ENCODE results near the gene TSKU. TPM values are rescaled to one million over a fixed set of nuclear protein-coding genes. Genes with fewer than 3 reads are reported as not detected.
"Not testable (repeated sequence)": the region's sequence is repeated elsewhere in the genome, so short reads cannot be mapped to it uniquely, and the experiment has no call there.

Gene TSKU
- total RNA-seq, 1 donor from 2014 or later, result 29.5 TPM

DNA sequence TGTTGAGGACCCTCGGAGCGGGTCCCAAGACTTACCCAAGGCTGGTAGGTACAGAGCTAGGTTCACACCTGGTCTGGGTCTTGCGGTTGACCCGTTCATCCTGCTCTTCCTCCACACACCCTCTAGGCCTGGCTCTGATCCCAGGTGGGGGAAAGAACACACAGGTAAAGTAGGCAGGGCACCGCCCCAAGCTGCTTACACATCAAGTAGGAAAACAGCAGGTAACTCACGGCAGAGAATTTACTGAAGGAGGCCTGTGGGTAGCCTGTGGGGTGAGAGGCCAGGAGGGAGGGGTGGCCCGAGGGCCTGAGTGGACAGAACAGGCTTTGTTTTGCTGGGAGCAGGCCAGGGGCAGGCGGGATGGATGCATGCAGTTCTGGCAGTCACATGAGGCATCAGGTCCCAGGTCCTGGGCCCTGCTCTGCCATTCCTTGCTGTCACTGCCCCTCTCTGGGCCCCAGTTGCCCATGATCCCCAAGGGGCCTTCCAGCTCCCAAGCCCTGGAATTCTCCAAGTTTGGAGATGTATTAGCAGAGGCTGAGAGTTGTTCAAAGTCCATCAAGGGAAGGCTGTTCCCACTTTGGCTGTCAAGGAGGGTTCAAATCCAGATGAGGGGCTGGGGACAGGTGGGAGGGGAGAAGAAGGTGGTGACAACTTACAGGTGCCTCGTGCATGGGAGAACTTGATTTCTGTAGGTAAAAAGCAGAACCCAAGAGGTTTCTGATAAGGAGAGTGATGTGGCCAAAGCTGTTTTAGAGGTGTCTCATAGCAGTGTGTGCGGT, 5.7 kb downstream of the TSKU start:
- peak; percentile 57 for DNase-seq (ENCODE audit: low read depth)

DNA sequence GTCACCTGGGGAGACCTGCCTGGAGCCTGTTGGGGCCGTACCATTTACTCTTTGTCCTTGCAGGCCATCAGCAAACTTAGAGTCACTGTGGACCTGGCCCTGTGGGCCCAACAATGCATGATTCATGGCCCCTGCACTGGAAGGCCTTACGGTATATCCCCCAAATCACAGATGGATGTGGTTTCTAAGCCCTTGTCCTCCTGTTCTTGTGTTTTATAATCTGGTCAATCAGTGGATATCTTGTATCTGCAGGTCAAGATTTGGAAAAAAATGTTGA, 6.2 kb downstream of the TSKU start:
- DNase-seq (ENCODE audit: low read depth), result no peak

DNA sequence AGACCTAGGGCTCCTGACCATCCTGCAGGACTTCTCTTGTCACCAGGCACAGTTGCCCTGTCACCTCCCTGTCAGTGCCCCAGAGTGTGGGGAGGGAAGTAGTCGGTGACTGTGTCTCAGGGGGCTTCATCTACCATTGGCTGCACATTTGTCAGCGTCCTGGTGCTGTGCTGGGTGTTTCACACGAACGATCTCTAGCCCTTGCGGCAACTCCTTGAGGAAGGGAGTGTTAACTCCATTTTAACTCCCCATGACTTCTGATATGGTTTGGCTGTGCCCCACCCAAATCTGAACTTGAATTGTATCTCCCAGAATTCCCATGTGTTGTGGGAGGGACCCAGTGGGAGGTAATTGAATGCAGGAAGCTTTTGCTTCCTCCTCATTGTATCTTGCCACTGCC, 7.1 kb downstream of the TSKU start:
- DNase-seq (ENCODE audit: low read depth), result no peak

DNA sequence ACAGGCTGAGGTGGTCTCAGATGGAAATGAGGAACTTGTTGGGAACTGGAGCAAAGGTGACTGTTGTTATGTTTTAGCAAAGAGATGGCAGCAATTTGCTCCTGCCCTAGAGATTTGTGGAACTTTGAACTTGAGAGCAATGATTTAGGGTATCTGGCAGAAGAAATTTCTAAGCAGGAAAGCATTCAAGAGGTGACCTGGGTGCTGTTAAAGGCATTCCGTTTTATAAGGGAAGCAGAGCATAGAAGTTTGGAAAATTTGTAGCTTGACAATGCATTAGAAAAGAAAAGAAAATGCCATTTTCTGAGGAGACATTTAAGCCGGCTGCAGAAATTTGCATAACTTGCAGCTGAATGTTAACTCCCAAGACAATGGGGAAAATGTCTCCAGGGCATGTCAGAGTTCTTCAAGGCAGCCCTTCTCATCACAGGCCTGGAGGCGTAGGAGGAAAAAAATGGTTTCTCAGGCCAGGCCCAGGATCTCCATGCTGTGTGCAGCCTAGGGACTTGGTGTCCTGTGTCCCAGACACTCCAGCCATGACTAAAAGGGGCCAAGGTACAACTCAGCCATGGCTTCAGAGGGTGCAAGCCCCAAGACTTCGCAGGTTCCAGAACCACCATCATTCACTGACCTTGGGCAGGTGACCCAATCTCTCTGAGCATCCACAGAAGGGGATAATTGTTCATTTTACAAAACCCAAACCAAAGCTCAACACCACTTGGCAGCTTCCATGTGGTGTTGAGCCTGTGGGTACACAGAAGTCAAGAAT, 8.0 kb downstream of the TSKU start:
- DNase-seq (ENCODE audit: low read depth), result not testable (repeated sequence)

DNA sequence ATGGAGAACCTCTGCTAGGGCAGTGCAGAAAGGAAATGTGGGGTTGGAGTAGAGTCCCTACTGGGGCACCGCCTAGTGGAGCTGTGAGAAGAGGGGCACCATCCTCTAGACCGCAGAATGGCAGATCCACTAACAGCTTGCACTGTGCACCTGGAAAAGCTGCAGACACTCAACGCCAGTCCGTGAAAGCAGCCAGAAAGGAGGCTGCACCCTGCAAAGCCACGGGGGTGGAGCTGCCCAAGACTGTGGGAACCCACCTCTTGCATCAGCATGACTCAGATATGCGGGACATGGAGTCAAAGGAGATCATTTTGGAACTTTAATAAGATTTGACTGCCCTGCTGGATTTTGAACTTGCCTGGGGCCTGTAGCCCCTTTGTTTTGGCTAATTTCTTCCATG, 8.7 kb downstream of the TSKU start:
- peak; percentile 52 for DNase-seq (ENCODE audit: low read depth)

DNA sequence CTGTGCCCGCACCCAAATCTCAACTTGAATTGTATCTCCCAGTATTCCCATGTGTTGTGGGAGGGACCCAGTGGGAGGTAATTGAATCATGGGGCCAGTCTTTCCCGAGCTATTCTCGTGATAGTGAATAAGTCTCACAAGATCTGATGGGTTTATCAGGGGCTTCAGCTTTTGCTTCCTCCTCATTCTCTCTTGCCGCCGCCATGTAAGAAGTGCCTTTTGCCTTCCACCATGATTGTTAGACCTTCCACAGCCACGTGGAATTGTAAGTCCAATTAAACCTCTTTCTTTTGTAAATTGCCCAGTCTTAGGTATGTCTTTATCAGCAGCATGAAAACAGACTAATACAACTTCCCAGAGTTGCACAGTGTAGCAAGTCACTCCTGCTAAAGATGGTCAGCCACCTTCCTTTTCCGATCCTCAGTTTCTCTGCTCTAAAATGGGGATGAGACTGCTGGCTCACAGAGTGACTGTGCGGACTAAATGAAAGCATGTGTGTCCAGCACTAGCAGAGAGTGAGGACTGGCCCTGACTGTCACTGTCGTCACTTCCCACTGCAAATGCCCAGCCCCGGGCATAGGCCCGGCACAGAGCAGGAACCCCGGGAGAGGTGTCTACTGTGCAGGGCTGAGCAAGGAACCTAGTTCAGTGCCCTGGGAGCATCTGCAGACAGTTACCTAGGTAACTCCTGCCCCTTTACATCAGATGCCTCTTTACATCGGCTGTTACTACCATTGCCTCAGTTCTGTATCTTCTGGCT, 9.5 kb downstream of the TSKU start:
- no peak for DNase-seq (ENCODE audit: low read depth)

DNA sequence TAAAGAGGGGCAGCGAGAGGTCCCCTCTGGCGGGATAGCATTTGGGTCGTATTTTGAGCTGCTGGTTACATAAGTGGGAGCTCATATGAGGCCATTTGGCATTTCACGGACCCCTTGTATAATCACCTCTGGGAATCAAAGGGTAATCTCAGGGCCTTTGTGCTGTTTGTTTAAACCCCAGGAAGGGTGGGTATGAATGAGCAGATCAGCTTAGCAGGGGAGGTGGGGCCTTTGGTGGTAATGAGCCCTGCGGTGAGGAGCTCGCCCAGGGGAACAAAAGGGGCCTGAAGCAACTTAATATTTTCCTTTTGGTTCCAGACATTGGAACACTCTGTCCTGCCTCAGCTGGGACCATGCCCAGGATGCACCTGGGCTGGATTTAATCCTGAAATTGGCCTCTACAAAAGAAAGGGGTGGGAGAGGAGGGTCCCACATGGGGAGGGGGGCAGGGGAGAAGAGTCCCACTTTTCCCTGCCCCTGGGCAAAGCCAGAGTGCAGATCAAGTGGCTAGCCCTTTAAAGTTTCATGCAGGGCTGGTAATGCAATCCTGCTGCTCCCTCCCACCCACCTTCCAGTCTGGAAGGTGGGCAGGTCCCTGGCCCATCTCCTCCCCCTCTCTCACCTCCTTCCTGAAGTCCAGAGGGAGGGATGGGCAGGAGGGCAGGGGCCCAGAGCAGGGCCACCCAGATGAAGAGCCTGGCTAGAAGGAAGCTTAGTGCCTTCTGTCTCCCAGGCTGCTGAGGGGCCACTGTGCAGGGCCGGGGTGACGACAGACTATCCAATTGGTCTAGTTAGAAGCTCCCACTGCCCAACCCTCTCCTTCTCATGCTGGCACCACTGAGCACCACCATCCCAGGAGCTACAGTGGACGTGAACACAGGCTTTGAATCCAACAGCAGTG, 10.5 kb downstream of the TSKU start:
- no peak for DNase-seq (ENCODE audit: low read depth)

DNA sequence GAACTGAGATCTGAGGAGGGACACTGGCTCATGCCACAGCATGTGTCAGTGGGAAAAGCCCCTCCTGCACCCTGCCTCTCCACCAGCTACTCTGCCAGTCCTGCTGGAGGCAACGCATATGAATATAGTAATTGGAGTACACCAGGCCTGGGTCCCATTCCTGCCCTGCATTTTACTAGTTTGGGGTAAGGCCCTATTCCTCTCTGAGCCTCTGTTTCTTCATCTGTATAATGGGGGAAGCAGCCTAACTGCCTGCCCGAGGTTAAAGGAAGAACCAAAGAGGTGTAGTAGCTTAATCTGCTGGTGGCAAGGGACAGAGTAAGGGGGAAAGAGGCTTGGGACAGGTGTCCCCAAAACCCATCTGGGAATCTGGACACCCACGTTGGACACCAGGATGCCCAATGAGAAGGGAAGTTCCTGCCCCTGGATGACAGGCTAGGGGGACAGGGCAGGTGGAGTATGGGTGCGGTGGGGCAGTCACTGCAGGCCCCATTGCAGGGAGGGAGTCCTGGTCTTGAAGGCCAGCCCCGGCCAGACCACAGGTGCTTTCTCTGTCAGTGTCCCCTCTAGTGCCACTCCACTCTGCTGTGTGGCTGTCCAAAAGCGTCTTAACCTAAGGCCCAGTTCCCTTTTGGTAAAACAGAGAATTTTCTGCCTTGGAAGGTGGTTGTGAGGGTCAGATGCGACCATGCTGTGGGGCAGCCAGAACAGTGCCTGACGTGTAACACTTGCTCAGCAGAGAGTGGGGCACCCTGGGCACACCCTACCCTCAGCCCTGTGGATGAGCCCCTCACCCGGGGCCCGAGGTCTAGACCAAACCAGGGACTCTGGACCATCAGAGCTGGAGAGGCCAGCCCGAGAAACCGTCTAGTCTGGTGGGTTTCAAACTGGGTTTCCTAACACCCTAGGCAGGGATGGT, 11.5 kb downstream of the TSKU start:
- DNase-seq (ENCODE audit: low read depth), result no peak

DNA sequence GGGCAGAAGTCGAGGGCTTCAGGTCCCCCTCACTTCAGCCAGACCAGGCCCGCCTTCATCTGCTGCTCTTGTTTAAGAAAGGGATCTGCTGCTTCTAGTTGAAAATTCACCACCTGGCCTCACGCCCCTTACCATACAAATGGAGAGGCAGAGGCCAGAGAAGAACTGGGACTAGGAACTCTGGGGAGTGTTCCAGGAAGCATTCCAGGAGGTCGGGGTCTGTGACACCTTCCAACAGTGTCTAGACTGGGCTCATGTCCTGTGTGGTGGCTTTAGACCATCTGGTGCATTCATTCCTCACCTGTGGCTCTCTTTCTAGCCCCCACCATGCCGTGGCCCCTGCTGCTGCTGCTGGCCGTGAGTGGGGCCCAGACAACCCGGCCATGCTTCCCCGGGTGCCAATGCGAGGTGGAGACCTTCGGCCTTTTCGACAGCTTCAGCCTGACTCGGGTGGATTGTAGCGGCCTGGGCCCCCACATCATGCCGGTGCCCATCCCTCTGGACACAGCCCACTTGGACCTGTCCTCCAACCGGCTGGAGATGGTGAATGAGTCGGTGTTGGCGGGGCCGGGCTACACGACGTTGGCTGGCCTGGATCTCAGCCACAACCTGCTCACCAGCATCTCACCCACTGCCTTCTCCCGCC, 12.3 kb downstream of the TSKU start:
- no peak for DNase-seq (ENCODE audit: low read depth)

DNA sequence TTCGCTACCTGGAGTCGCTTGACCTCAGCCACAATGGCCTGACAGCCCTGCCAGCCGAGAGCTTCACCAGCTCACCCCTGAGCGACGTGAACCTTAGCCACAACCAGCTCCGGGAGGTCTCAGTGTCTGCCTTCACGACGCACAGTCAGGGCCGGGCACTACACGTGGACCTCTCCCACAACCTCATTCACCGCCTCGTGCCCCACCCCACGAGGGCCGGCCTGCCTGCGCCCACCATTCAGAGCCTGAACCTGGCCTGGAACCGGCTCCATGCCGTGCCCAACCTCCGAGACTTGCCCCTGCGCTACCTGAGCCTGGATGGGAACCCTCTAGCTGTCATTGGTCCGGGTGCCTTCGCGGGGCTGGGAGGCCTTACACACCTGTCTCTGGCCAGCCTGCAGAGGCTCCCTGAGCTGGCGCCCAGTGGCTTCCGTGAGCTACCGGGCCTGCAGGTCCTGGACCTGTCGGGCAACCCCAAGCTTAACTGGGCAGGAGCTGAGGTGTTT, 12.8 kb downstream of the TSKU start:
- DNase-seq (ENCODE audit: low read depth), result no peak

DNA sequence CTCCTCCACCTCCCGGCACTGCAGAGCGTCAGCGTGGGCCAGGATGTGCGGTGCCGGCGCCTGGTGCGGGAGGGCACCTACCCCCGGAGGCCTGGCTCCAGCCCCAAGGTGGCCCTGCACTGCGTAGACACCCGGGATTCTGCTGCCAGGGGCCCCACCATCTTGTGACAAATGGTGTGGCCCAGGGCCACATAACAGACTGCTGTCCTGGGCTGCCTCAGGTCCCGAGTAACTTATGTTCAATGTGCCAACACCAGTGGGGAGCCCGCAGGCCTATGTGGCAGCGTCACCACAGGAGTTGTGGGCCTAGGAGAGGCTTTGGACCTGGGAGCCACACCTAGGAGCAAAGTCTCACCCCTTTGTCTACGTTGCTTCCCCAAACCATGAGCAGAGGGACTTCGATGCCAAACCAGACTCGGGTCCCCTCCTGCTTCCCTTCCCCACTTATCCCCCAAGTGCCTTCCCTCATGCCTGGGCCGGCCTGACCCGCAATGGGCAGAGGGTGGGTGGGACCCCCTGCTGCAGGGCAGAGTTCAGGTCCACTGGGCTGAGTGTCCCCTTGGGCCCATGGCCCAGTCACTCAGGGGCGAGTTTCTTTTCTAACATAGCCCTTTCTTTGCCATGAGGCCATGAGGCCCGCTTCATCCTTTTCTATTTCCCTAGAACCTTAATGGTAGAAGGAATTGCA, 13.5 kb downstream of the TSKU start:
- DNase-seq (ENCODE audit: low read depth), result no peak

DNA sequence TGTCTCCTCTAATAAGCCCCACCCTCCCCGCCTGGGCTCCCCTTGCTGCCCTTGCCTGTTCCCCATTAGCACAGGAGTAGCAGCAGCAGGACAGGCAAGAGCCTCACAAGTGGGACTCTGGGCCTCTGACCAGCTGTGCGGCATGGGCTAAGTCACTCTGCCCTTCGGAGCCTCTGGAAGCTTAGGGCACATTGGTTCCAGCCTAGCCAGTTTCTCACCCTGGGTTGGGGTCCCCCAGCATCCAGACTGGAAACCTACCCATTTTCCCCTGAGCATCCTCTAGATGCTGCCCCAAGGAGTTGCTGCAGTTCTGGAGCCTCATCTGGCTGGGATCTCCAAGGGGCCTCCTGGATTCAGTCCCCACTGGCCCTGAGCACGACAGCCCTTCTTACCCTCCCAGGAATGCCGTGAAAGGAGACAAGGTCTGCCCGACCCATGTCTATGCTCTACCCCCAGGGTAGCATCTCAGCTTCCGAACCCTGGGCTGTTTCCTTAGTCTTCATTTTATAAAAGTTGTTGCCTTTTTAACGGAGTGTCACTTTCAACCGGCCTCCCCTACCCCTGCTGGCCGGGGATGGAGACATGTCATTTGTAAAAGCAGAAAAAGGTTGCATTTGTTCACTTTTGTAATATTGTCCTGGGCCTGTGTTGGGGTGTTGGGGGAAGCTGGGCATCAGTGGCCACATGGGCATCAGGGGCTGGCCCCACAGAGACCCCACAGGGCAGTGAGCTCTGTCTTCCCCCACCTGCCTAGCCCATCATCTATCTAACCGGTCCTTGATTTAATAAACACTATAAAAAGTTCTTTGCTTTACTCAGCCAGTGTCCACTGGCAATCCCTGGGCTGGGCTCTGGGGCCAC, 14.4 kb downstream of the TSKU start:
- DNase-seq (ENCODE audit: low read depth), result no peak

DNA sequence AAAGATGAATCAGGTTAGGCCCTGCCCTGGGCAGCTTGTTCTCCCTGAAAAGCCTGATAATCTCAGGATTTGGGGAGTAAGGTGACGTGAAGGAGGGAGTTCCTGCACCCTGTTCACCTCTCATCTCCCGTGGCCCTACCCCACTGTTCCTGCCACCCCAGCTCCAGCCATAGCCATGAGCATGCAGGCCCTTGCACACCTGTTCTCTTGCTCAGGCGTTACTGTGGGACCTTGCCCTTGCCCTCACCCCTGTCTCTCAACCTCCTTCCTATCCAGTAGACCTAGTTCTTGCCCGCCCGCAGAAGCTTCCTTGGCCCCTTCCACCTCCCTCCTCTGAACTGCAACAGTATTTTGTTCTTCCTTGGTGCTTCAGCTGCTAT, 15.0 kb downstream of the TSKU start:
- no peak for DNase-seq (ENCODE audit: low read depth)

DNA sequence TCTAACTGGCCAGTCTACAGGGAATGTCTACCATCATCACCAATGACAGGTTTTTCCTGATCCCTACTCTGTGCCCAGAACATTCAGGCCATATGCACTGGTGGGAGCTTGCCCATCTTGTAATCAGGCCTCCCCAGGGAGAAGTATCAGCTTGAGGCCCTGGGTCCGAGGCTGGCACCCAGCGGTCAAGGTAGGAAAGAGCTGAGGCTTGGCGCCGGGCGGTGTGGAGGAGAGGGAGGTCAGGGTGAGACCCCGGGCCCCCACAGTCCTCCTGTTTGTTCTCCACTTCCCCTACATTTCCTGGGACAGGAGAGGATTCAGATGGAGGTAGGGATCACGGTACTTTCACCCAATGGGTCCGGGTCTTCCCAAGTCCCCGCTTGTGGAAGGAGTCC, 15.5 kb downstream of the TSKU start:
- no peak for DNase-seq (ENCODE audit: low read depth)

DNA sequence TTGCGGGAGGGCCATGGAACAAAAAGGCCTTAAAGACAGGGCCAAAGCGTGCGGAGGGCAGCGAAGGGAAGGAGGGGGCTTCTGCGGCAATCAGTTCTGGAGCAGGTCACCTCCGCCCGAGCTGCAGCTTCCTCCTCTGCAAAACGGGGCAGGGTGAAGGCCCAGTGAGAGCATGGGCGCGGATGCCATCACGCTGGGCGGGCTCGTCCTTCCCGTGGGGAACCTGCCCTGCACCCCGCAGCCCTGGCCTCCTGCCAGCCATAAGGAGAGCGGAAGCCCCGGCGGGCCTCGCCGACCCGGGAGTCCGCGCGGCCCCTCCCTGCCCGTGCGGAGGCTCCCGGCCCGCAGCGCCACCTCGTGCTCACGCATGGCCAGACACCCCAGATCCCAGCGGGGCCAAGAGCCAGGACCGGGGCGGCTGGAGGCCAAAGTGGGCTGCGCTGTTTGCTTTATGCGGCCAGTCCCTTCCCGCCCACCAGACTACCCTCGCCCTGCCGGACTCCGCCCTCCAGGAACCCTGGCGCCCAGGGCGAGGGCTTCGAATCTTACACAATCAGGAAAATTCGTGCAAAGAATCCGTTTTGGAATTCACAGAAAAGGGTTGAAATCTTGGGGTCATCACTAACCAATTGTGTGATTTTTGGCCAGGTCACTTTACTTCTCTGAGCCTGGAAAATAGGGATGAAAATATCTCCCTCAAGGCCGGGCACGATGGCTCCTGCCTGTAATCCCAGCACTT, 16.1 kb downstream of the TSKU start:
- no peak for DNase-seq (ENCODE audit: low read depth)

DNA sequence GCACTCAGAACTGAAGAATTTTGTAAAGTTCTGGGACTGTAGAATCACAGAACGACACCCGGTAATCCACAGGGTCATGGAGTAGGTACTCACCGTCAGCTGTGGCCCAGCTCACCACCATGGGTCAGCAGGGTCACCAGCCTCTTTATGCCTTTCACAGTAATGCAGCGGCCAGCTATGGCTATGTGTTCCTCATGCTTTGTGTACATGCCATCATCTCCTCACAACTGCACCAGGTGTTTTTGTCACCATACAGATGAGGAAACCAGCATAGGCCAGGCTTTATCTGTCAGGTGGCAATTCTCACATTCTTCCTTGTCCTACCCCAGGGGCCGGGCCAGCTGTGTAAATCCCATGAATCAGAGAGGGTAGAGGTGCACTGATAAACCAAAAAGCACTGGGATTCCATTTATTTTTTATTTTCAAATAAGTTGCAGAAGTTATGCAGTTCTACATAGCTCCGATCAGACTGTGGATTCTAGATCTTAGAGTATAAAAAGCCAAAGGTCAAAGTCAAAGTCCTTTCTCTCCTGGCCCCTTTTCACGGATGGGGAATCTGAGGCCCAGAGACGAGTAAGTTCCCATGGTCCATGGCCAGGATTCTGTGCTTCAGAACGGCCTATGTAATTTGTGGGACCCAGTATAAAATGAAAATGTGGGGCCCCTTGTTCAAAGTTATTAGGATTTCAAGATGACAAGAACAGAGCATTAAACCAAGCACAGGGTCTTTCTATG, 17.5 kb downstream of the TSKU start:
- DNase-seq (ENCODE audit: low read depth), result no peak

DNA sequence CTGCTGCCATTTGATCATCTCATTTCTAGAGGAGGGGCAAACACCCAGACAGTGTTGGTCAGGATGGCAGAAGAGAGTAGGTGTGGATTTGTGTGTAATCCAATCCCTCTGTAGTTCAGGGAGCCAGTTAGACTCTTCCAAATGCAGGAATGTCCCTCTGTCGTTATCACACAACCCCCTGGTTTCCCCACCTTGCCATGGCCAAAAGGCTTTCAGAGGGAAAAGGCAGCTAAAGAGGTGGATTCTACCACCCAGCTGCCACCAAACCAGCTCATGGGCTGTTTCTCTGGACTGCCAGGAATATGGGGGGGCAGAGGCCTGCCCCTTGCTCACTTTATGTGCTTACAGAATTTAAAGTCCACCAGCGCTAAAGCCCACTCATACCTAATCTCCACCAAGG, 18.1 kb downstream of the TSKU start:
- no peak for DNase-seq (ENCODE audit: low read depth)

Data from renal cortical epithelial cell (primary cell).